CD4-positive, CD25-positive, alpha-beta regulatory T cell (primary cell): Measurements from ENCODE around the gene POLR3K. TPM values are rescaled to one million over a fixed set of nuclear protein-coding genes. Genes with fewer than 3 reads are reported as not detected.

Experiments
- ATAC-seq, 2 donors: fragments of 150-1000 bp; cut with Tn5 transposase; one replicate each; pipeline ENCODE4 v1.10.0; 2021; ENCODE audit warnings: low read depth in 2 of 2, moderate number of reproducible peaks in 2 of 2, moderate library complexity in 1 of 2
- DNase-seq, 3 donors: peaks; one replicate each; pipeline versions ENCODE4 v3.0.0 to v3.0.0-alpha.2; 2012 to 2022; ENCODE audit warnings: mixed read lengths in 1 of 3
- H3K27ac ChIP-seq: one replicate; pipeline ENCODE4 v1.7.0; 2013; ENCODE audit warnings: mild to moderate bottlenecking, low read length; ENCODE audit not compliant: insufficient read depth, poor library complexity, severe bottlenecking
- H3K27me3 ChIP-seq: one replicate; pipeline ENCODE4 v1.7.0; 2013; ENCODE audit warnings: low read length; ENCODE audit not compliant: control insufficient read depth, insufficient read depth
- H3K36me3 ChIP-seq: one replicate; pipeline ENCODE4 v1.7.0; 2013; ENCODE audit warnings: mild to moderate bottlenecking, low read length, moderate library complexity; ENCODE audit not compliant: control insufficient read depth, insufficient read depth
- H3K4me1 ChIP-seq: 2 replicates; pipeline ENCODE4 v1.7.0; 2013; ENCODE audit warnings: mild to moderate bottlenecking, low read length; ENCODE audit not compliant: insufficient read depth, control insufficient read depth, poor library complexity, severe bottlenecking
- H3K4me3 ChIP-seq: one replicate; pipeline ENCODE4 v1.7.0; 2013; ENCODE audit warnings: low read depth, mild to moderate bottlenecking, low read length, moderate library complexity
- H3K9me3 ChIP-seq, 2 experiments: 1 replicate in 1 of 2; 2 replicates in 1 of 2; pipeline ENCODE4 v1.7.0; 2013; ENCODE audit warnings: low read length in 2 of 2, mild to moderate bottlenecking in 1 of 2, moderate library complexity in 1 of 2; ENCODE audit not compliant: control insufficient read depth in 2 of 2
- H3K27ac Mint-ChIP-seq, 3 donors: one replicate each; pipeline ENCODE4 v1.8.0; 2020 to 2022; ENCODE audit warnings: mild to moderate bottlenecking in 3 of 3, mixed read lengths in 3 of 3, moderate library complexity in 2 of 3
- H3K27me3 Mint-ChIP-seq: one replicate; pipeline ENCODE4 v1.8.0; 2022; ENCODE audit warnings: mild to moderate bottlenecking, mixed read lengths
- H3K36me3 Mint-ChIP-seq: one replicate; pipeline ENCODE4 v1.8.0; 2020; ENCODE audit warnings: mixed read lengths
- H3K4me1 Mint-ChIP-seq, 4 donors: one replicate each; pipeline ENCODE4 v1.8.0; 2020 to 2022; ENCODE audit warnings: mixed read lengths in 4 of 4, mild to moderate bottlenecking in 1 of 4
- H3K4me3 Mint-ChIP-seq, 4 donors: one replicate each; pipeline ENCODE4 v1.8.0; 2020 to 2022; ENCODE audit warnings: mild to moderate bottlenecking in 4 of 4, mixed read lengths in 4 of 4, moderate library complexity in 3 of 4
- H3K9me3 Mint-ChIP-seq, 7 donors: one replicate each; pipeline ENCODE4 v1.8.0; 2020 to 2022; ENCODE audit warnings: mixed read lengths in 7 of 7, mild to moderate bottlenecking in 3 of 7, moderate library complexity in 2 of 7
- polyA plus RNA-seq, 4 donors: library from polyadenylated mRNA; unstranded; fragments of 300-500 nt; fragmentation: Illumina TruSeq; gene quantifications; one replicate each; pipeline ENCODE4 v1.2.3, GENCODE V29; 2021
- total RNA-seq: library from RNA; stranded (reverse); gene quantifications from one replicate; pipeline ENCODE4 v1.2.3, GENCODE V29; 2022

POLR3K gene
- total and polyA plus RNA-seq, 5 donors from 2014 or later = 12.7 to 50.4 (median 47.3) TPM

- Mint-ChIP-seq H3K27ac (no peak overlapping the region), H3K27me3 (peaks cover 5% of the 10 kb centered on the region)
- DNase-seq = no peak
These were observed 6.8 kb upstream of the POLR3K start for GRCh38 chr16:60166-60565.

DNA sequence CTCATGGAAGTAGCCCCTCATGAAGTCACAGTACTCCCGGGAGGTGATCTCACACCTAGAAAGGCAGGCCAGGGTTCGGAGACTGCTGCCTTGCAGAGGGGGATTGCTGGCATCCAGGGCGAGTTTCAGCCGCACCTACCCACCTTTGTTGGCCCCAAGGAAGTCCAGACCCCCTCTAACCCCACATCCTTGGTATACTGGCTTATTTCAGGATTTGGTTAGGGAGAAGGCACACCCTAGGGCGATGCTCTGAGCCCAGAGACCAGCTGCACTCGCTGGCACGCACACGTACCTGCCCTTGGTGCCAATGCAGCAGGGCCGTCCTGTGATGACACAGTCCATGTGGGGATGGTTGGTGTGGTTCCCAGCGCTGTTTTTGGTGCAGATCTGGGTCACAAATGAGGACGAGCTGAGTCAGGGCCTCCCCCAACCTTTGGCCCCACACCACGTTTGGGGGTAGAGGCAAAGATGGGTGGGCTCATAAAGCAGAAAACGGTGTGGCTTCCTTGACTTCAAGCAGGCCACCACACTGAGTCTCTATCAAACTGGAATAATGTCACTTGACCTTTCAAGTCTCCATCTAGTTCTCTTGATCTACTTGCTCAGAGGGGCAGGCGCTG, 6.1 kb upstream of the POLR3K start:
- Mint-ChIP-seq H3K4me1 (peaks cover 0 to 5% (median under 1%) of the 10 kb centered on the region in 4 donors), H3K9me3 (no peaks in the 10 kb centered on the region), H3K27me3 (peaks cover 4% of the 10 kb centered on the region), H3K36me3 (peaks cover 4% of the 10 kb centered on the region), H3K27ac (no peak overlapping the region), H3K4me3 (peak overlapping the region in 1 of 4 donors; percentile 32)
- no peak overlapping the region for H3K27ac ChIP-seq
- no peaks in the 10 kb centered on the region for H3K27me3 ChIP-seq
- H3K36me3 ChIP-seq = peaks cover 6% of the 10 kb centered on the region
- no peak for ATAC-seq
- peaks cover 2% of the 10 kb centered on the region for H3K4me1 ChIP-seq
- H3K9me3 ChIP-seq = no peaks in the 10 kb centered on the region
- no peak for DNase-seq
- no peak overlapping the region for H3K4me3 ChIP-seq

More at GRCh38 chr16:60166-60565, 6.8 kb upstream of the POLR3K start:
- Mint-ChIP-seq H3K36me3 (peaks cover 4% of the 10 kb centered on the region), H3K4me1 (peaks cover 0 to 3% (median 0%) of the 10 kb centered on the region in 4 donors), H3K4me3 (peak overlapping the region in 1 of 4 donors; percentile 32), H3K9me3 (no peaks in the 10 kb centered on the region)
- H3K4me1 ChIP-seq = no peaks in the 10 kb centered on the region
- no peak overlapping the region for H3K4me3 ChIP-seq
- H3K27ac ChIP-seq = no peak overlapping the region
- peaks cover 6% of the 10 kb centered on the region for H3K36me3 ChIP-seq
- no peak for ATAC-seq
- H3K27me3 ChIP-seq = no peaks in the 10 kb centered on the region
- H3K9me3 ChIP-seq = no peaks in the 10 kb centered on the region

DNA sequence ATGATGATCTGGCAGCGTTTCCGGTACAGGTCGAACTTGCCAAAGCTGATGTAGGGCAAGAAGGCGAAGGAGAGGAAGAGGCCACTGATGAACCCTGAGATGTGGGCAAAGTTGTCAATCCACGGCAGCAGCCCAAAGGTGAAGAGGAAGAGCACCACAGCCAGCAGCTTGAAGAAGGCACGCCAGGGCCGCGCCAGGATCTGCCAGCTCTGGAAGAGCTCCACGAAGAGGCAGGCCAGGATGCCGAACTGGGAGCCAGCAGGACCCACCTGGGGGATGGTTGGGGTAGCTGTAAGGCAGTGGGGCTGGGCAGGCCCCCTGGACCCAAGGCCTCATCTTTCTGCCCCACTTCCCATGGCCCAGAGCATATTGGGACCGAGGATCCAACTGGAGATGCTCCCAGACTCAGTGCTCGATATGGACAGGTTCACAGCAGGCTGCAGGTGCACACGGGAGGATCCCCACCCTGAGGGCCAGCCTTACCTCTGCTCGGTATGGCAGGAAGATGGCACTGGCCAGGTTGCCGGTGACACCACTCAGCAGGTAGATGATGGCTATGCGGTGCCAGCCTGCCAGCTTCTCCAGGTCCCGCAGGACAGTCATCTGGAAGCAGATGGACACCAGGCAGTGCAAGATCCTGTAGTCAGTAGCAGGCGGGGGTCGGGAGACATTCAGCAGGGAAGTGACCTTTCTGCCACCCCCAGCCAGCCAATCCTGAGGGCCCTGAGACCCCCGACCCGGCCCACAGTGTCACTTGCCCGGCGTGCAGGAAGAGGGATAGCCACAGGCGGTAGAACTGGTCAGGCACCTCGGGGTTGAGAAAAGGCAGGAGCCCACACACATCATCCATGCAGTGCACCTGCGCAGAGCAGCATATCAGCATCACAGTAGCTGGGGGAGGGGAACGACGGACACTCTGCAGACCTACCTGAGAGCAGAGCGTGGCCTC, 5.4 kb upstream of the POLR3K start:
- Histone ChIP-seq H3K4me1 (peaks cover 10% of the 10 kb centered on the region), H3K27ac (no peak overlapping the region), H3K9me3 (no peaks in the 10 kb centered on the region), H3K36me3 (peaks cover 6% of the 10 kb centered on the region), H3K4me3 (no peak overlapping the region), H3K27me3 (no peaks in the 10 kb centered on the region)
- peaks cover 0 to 10% (median 5%) of the 10 kb centered on the region in 4 donors for H3K4me1 Mint-ChIP-seq
- peaks cover 4% of the 10 kb centered on the region for H3K27me3 Mint-ChIP-seq
- ATAC-seq (no peak), DNase-seq (no peak)
- H3K27ac Mint-ChIP-seq = no peak overlapping the region
- peaks cover 4% of the 10 kb centered on the region for H3K36me3 Mint-ChIP-seq
- no peaks in the 10 kb centered on the region for H3K9me3 Mint-ChIP-seq
- H3K4me3 Mint-ChIP-seq = no peak overlapping the region

DNA sequence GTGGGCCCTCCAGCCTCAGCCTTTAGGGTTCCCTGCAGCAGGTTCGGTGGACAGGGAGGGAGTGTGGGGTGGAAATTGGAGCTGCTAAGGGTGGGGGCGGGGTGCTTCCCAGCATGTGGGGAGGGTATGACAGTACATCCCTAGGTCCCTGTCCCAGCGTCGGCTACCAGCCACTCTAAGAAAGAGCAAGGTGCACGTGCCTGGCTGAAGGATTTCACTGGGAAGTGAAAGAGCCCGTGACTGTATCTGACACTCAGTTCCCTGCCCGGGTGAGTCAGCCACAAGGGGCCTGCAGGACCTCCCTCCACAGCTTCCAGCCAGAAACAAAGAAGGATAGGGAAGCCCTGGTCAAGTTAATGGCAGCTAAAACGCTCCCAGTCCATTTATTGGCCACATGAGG, 4.3 kb upstream of the POLR3K start:
- peaks cover 4% of the 10 kb centered on the region for H3K36me3 Mint-ChIP-seq
- no peaks in the 10 kb centered on the region for H3K27me3 Mint-ChIP-seq
- Histone ChIP-seq H3K4me3 (no peak overlapping the region), H3K27me3 (no peaks in the 10 kb centered on the region), H3K27ac (no peak overlapping the region), H3K9me3 (no peaks in the 10 kb centered on the region), H3K36me3 (peaks cover 6% of the 10 kb centered on the region), H3K4me1 (peaks cover 10% of the 10 kb centered on the region)
- H3K4me3 Mint-ChIP-seq = no peak overlapping the region
- no peaks in the 10 kb centered on the region for H3K9me3 Mint-ChIP-seq
- H3K27ac Mint-ChIP-seq = no peak overlapping the region
- ATAC-seq (no peak), DNase-seq (no peak)
- peaks cover 2 to 20% (median 10%) of the 10 kb centered on the region in 4 donors for H3K4me1 Mint-ChIP-seq

- peak overlapping the region in 3 of 4 donors; percentile 63 to 90 (median 68) for H3K4me3 Mint-ChIP-seq
- Histone ChIP-seq H3K27me3 (no peaks in the 10 kb centered on the region), H3K36me3 (peaks cover 6% of the 10 kb centered on the region), H3K4me1 (peaks cover 23% of the 10 kb centered on the region), H3K27ac (no peak overlapping the region), H3K9me3 (no peaks in the 10 kb centered on the region), H3K4me3 (no peak overlapping the region)
- H3K27me3 Mint-ChIP-seq = no peaks in the 10 kb centered on the region
- H3K27ac Mint-ChIP-seq = no peak overlapping the region
- no peak for DNase-seq
- no peak for ATAC-seq
- peaks cover 6 to 25% (median 14%) of the 10 kb centered on the region in 4 donors for H3K4me1 Mint-ChIP-seq
- no peaks in the 10 kb centered on the region for H3K9me3 Mint-ChIP-seq
- peaks cover 6% of the 10 kb centered on the region for H3K36me3 Mint-ChIP-seq
These were observed 3.0 kb upstream of the POLR3K start for GRCh38 chr16:56231-56927.

DNA sequence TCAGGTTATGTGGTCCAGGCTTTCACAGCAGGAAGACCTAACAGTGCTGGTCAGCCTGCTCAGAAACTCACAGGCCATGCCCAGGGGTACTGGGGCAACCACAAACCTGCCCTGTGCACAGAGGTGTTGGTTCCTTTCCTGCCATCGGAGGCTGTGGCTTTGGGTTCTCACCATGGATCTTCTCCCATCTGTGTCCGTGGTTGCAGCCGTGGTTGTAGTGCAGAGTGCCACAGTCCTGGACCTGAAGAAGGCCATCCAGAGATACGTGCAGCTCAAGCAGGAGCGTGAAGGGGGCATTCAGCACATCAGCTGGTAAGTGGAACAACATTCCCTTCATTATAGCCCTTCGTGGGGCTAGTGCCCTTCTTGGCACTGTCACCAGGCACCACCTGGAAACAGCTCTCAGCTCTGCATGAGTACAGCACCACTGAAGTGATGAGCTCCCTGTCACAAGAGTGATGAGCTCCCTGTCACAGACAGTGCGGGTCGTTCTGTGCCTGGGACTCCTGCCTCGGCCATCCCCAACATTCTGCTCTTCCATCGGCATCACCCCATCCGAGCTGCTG, 2.2 kb upstream of the POLR3K start:
- Mint-ChIP-seq H3K4me1 (peaks cover 12 to 32% (median 21%) of the 10 kb centered on the region in 4 donors), H3K27me3 (no peaks in the 10 kb centered on the region)

DNA sequence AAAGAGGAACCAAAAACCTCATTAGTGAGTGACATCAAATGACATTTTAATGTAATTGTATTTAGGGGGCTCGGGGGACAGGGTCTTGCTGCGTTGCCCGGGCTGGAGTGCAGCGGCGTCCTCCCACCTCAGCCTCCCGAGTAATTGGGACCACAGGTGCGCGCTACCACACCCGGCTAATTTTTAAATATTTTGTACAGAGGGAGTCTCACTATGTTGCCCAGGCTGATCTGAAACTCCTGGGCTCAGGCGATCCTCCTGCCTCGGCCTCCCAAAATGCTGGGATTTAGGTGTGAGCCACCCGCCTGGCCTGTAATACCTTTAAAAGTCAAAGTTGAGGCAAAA, 801 bp upstream of the POLR3K start:
- peaks cover 12 to 39% (median 24%) of the 10 kb centered on the region in 4 donors for H3K4me1 Mint-ChIP-seq

More for the DNA sequence above, 2.2 kb upstream of the POLR3K start:
- H3K27ac Mint-ChIP-seq = no peak overlapping the region
- no peak overlapping the region for H3K27ac ChIP-seq
- no peaks in the 10 kb centered on the region for H3K27me3 ChIP-seq
- peaks cover 9% of the 10 kb centered on the region for H3K36me3 ChIP-seq
- H3K9me3 ChIP-seq = no peaks in the 10 kb centered on the region
- no peak overlapping the region for H3K4me3 ChIP-seq
- no peak for DNase-seq
- H3K4me3 Mint-ChIP-seq = peak overlapping the region; percentile 22 to 90 (median 66)
- peaks cover 13% of the 10 kb centered on the region for H3K36me3 Mint-ChIP-seq
- ATAC-seq = no peak
- H3K4me1 ChIP-seq = peaks cover 27% of the 10 kb centered on the region
- H3K9me3 Mint-ChIP-seq = no peaks in the 10 kb centered on the region

More for the DNA sequence above, 801 bp upstream of the POLR3K start:
- H3K9me3 ChIP-seq = no peaks in the 10 kb centered on the region
- DNase-seq (no peak), ATAC-seq (no peak)
- Mint-ChIP-seq H3K36me3 (peaks cover 18% of the 10 kb centered on the region), H3K27me3 (no peaks in the 10 kb centered on the region), H3K9me3 (no peaks in the 10 kb centered on the region), H3K4me3 (peak overlapping the region; percentile 95 to 99 (median 99)), H3K27ac (peak overlapping the region in 2 of 3 donors; percentile 92 to 96)
- peak overlapping the region; percentile 57 for H3K27ac ChIP-seq
- H3K36me3 ChIP-seq = peaks cover 19% of the 10 kb centered on the region
- peak overlapping the region; percentile 61 for H3K4me3 ChIP-seq
- H3K27me3 ChIP-seq = no peaks in the 10 kb centered on the region
- peaks cover 27% of the 10 kb centered on the region for H3K4me1 ChIP-seq
